HG02981 (cell line): ENCODE data around the gene NUDT19.
A peak's percentile ranks its signal among the peaks of the same experiment; 100 is the strongest.
"Not testable (repeated sequence)": the region's sequence is repeated elsewhere in the genome, so short reads cannot be mapped to it uniquely, and the experiment has no call there.

Experiments used
- ATAC-seq: cut with Tn5 transposase; IDR thresholded peaks from one replicate; pipeline ENCODE4 v1.9.1; 2021; ENCODE audit warnings: mild to moderate bottlenecking, moderate library complexity; ENCODE audit not compliant: unreplicated experiment

The NUDT19 gene

DNA sequence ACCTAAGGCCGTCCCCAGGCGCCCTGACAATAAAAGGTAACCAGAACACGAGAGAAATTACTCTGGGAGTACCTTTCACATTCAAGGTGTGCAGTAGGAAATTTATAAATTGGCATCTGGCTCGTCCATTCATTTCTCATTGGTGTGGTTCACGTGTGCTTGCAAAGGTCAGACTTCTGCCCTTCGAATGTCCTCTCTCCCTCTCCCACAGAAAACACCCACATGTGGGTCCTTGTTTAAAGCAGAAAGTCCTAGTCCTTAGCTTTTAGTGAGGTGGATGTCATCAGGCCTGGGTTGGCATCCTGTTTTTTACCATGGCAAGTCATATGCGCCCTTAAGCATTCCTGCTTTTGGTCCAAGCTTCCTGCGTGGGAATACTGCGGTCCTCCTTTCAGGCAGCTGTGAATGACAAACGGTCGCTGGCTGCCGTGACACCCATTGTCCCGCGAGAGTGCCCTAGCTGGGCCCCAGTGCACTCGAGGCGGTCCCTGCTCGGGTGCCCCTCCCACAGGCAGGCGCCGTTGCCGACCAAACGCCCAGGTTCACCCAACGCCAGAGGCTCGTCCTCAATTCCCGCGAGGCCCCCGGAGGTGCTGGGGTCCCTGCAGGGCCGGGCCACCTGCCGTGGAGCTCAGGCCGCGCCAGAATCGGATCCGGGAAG lies at the start of gene NUDT19:
Gene NUDT19, plus strand, starts transcription at position 531 of the 661 bp plus-strand sequence. CDS start 140 bp downstream, outside the sequence.
- ATAC-seq, result peak; percentile 86

DNA sequence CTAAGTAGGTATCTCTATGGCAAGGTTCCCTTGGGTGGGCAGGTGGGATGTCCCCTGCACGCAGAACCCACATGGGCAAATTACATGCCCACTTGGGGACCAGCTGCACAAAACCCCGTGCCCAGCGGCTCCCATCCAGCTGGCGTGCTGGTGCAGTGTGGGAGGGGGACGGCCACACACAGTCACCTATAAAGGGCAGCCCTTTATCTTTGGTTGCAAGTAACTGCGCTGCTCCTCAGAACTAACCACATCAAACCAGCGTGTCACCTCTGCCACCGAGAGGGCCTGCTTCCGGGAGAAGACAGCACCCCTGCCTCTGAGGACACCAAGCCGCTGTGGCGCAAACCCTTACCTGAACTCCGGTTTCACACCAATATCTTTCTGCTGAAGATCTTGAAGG lies 48.9 kb upstream of the NUDT19 start:
- no peak for ATAC-seq

DNA sequence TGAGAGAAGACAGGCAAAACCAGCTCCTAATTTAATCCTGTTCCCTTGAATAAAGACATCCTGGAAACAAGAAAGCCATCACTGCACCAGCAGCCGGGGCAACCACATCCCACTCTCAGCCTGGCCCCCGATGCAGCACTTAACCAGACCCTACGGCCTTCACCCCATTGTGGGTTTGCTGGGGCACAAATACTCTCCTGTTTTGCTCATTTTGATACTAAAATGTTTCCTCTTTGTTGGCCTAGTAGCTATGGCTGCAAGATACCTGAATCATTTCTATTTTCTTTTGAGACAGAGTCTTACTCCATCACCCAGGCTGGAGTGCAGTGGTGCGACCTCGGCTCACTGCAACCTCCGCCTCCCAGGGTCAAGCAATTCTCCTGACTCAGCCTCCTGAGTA lies 45.1 kb upstream of the NUDT19 start:
- ATAC-seq, result no peak

DNA sequence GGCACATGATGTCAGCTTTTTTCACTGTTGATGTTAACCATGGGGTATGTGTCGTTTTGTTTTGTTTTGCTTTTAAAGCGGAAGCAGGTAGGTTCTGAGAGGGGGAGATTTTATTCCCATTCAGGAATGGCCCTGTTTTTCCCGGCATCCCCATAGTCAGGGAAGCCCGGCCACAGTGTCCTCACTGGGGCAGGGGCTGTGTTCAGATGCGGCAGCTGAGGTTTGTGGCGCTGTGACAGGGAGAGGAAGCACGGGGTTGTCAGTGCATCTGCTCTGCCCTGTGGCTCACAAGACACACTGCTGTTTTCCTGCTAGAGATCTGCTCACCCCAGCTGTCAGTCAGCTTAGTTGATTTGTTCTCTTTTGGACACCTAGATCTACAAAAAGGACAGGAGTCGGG lies 44.3 kb upstream of the NUDT19 start:
- no peak for ATAC-seq

DNA sequence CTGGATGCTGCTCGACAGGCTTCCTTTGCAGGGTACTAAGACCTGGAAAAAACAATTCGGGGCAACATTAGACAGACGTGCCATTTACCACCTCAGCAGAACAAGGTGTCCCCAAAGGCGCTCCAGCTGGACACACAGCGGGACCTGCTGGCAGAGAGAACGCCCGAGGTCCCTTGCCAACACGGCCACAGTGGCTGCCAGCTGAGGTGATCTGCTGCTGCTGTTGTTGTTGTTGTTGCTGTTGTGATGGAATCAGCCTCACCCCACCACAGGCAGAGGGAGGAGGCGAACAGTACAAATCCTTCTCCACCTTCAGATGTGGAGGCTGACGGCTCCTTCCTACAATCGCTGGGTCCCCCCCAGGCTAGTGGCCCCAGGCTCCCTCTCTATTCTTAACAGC lies 41.9 kb upstream of the NUDT19 start:
- no peak for ATAC-seq

DNA sequence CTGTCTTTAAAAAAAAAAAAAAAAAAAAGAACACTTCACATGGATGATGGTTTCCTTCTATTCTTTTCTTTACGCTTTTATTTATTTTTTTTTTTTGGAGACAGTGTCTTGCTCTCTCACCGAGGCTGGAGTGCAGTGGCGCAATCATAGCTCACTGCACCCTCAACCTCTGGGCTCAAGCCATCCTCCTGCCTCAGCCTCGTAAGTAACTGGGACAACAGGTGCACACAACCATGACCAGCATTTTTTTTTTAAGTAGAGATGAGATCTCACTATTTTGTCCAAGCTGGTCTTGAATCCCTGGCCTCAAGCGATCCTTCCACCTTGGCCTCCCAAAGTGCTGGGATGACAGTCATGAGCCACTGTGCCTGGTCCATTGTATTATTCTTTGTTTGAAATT lies 41.0 kb upstream of the NUDT19 start:
- no peak for ATAC-seq

DNA sequence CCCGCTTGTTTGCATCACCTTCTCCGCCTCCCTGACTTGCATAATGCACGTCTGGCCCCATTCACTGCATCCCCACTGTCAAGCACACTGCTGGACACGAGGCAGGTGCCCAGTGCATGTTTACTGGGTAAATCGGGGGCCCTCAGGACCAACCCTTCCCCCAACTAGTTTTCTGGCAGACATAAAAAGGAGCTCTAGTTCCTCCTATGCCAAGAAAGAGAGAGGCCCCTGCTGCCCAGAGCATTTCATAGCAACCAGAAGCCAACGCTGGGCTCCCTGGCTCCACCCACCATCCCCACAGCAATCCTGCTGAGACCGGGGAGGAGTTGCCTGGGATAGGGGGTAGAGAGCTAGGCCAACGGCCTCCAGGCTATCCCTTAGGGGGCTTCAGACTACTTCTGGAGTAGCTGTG lies 39.9 kb upstream of the NUDT19 start:
- ATAC-seq, result no peak

DNA sequence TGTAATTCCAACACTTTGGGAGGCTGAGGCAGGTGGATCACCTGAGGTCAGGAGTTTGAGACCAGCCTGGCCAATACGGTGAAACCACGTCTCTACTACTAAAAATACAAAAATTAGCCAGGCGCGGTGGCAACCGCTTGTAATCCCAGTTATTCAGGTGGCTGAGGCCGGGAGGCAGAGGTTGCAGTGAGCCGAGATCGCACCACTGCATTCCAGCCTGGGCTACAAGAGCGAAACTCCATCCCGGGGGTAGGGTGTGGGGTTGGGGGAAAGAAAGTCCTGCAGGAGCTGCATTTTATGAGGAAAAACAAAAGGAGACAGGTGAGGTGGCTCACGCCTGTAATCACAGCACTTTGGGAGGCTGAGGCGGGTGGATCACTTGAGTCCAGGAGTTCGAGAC lies 39.3 kb upstream of the NUDT19 start:
- not testable (repeated sequence) for ATAC-seq

DNA sequence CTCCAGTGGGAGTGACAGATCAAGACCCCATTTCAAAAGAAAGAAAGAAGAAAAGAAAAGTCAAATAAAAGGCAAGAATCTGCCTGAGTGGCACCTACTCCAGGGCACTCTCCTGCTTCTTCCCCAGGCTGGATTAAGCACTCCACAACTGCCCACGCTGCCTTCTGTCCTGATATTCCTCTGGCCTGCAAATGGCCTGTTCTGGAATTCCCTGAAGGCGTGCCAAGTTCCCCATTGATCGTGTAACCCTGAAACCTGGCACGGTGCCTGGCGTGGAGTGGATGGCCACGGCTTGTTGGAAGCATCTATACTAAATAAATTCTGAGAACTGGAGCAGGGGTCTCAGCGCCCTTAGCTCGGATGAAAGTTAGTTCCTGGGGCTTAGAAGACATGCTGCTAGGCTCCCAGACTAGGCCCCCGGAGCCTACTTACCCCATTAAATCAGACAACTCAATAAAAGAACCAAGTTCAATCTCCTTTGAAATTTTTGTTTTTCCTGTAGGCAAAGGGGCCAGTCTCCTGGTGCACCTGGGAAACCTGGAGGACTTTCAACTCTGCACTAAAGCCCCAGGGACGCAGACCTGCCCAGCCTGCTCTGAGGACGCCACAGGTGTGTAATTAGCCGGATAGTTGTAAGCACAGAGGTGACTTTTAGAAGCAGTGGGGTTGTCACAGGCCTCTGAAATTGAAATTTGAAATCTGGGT lies 38.6 kb upstream of the NUDT19 start:
- ATAC-seq, result no peak

DNA sequence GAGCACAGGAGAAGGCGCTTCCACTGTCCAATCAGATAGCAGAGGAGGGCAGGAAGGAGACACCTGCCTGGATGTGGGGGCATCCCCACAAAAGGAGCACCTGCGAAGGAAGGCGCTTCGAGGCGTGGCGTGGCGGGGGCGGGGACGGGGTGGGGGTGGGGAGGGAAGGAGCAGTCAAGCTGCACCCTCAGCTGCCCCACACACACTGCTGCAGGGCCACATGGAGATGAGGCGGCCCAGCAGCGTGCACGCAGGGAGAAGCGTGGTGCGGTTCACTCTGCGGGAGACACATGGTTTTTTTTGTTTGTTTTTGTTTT lies 38.1 kb upstream of the NUDT19 start:
- ATAC-seq, result no peak

DNA sequence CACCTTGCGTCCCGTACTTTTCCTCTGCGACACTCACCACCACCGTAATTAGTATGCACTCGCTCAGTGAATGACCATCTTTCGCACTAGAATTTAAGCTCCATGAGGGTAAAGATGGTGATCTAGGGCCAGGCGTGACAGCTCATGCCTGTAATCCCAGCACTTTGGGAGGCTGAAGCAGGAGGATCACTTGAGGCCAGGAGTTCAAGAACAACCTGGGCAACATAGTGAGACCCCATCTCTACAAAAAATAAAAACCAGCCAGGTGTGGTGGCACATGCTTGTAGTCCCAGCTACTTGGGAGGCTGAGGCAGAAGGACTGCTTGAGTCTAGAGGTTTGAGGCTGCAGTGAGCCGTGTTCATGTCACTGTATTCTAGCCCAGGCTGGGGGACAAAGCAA lies 35.2 kb upstream of the NUDT19 start:
- not testable (repeated sequence) for ATAC-seq

DNA sequence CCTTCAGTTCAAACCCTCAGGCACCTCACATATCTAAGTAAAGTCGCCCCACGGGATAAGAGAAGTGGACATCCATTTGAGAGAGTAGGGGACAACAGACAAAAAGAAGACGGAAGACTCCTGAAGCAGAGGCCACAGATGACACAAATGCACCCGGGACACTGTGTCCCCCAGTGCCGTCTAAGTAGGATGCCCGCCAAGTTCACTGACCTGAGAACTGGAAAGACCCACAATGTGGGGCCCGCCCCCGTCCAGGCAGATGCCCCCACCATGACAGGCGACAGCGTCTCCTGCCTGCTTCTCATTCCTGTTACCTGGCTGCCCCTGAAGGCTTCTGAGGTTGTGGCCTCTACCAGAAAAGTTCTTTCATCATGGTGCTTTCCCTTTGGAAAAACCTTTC lies 33.5 kb upstream of the NUDT19 start:
- ATAC-seq, result no peak

DNA sequence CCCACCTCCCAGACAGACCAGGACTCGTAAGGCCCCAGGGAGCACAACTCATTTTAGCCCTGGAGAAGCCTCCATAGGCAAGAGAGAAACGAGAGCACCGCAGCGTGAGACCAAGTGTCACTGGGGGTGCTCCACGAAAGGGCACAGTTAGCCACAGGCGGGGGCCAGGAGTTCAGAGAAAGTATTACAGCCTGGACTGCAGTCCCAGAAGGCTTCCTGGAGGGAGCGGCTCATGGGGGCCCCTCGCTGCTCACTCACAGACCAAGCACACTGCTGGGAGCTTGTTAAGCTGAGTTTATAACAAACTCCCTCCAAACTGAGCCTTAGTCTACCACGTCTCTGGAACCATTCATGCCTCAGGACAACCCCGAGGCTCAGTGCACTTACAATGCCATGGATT lies 33.1 kb upstream of the NUDT19 start:
- no peak for ATAC-seq

DNA sequence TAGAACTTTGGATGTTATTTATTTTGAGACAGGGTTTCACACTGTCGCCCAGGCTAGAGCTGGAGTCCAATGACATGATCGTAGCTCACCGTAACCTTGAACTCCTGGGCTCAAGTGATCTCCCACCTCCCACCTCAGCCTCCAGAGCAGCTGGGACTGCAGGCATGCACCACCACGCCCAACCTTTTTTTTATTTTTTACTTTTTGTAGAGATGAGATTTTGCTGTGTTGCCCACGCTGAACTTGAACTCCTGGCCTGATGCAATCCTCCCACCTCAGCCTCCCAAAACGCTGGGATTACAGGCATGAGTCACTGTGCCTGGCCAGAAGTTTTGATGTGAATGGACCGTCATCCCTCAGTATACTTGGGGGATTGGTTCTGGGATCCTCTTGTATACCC lies 30.3 kb upstream of the NUDT19 start:
- ATAC-seq, result no peak

DNA sequence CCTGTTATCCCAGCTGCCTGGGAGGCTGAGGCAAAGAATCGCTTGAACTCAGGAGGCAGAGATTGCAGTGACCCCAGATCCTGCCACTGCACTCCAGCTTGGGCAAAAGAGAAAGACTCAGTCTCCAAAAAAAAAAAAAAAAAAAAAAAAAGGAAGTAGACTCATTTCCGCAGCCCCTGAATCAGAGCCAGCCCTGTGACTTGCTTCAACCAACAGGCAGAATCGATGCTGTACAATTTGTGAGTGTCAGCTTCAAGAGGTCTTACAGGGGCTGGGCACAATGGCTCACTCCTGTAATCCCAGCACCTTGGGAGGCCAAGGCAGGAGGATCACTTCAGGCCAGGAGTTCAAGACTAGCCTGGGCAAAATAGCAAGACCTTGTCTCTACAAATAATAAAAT lies 29.4 kb upstream of the NUDT19 start:
- no peak for ATAC-seq

DNA sequence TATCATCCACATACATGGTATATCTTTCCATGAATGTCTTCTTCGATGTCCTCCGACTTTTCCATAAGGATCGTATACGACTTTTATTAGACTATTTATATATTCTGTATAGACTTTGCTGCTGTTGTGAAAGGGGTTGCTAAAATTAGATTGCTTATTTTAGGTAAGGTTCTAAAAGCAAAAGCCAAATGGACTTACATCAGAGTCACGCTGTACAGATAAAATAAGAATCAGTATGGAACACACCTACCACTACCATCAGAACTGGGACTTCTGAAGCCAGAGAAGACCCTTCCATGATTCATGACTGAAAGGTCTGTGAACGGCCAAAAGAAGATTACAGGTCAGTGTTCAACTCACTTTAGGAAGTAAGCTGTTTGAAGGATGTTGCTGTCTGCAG lies 25.5 kb upstream of the NUDT19 start:
- no peak for ATAC-seq

DNA sequence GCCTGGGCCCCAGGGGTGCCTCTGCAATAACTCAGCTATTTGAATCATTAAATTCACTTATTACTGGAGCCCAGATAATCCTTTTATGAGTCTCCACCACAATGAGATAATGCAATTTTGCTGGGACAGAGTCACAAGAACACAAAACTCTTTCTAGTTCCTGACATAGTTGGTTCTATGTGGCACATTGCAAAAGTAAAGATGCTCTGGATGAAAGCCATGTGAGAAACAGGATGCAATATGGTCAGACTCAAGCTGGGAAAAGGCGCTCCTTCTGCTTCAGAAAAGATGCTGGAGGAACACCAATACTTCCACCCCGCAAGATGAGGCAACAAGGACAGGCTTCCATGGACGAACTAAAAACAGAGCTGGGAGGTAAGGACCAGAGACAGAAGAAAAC lies 22.3 kb upstream of the NUDT19 start:
- ATAC-seq, result no peak

DNA sequence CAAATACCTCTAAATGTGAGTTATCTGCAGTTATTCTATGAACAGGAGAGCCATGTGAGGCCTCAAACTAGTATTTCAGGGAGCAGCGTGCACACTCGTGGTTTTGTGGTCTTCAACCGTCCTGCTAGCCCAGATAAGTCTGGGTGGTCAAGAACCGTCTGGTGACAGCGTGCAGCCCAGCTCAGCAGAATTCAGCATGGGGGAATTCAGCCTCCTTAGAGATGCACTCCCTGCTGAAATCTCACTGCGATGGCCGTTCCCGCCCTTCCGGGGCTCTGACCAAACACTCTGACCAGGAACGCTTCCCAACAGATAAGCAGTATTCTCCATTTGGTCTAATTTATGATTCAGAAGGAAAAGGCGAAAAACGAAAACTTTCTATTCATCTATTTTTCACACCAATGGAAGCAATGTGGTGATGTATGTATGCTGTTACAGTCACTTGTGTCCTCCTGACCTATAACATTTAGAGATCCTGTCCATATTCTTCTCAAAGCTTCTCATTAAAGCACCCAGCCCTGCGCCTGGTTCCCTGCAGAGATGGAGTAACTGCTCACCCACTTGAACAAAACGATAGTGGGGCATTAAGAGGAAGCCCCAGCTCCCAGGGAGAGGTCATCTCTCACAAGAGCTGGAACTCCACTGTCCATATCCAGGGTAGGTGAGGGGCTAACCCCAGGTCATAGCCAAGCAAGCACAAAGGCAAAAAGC lies 19.6 kb upstream of the NUDT19 start:
- ATAC-seq, result no peak

DNA sequence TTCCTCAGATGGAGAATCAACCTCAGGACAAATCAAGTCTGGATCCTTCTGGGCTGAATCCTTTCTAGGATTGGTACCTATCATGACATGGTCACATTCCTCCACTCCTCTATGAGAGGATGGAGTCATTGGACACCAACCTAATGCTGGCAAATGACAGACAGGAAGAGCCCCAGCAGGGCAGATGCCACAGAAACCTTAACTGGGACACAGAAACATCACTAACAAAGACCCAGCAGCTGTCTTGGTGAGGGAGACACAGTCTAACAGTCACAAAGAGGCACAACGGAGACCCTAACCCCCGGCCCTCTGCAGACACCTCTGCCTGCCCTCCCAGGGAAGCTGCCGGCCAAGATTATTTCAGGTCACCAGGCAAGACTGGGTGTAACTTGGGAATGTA lies 18.8 kb upstream of the NUDT19 start:
- no peak for ATAC-seq

DNA sequence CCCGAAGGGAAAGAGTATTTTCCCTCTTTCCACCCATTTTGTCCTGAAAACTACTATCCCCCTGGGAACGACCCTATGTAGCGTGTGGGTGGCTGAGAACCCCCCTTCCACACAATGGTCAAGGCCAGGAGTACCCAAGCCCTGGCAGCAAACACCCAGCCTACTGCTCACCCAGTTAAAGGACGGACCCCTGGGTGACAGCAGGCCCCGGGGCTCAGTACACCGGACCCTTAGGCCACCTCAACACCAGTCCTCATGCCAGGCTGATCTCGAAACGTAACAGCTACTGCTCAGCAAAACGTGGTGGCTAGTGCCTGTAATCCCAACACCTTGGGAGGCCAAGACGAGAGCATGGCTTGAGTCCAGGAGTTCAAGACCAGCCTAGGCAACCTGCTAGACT lies 18.0 kb upstream of the NUDT19 start:
- no peak for ATAC-seq

DNA sequence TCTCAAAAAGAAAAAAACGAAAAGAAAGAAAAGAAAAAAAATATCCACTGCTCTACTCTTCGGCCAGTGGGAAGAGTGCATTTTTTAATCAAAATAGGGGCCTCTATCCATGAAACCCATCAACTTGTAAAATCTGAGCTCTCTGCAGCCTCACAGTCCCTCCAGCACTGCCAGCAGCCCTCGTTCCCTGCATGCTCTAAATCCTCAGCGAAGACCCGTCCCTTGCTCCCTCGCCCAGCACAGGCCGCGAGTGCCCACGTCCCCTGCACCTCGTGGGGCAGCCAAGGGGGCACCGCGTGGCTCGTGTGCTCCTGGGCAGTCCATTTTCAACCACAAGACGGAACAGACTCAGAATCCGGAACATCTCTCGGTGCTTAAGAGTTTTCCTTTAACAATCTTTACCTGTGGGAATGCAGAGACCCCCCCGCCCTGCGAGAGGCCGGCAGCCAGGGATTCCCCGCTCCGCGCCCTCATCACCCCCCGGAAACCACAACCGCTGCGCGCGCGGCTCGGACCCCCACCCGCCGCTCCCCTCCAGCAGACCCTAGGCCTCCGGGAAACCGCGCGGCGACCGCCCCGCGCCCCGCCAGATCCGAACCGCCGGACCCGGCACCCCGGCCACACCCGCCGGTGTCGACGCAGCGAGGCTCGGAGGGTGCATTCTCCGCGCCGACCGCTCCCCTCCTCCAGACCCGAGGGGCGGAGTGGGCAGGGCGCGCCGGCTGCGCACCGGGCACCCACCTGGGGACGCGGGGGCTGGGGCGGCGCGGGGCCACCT lies 17.3 kb upstream of the NUDT19 start:
- ATAC-seq, result no peak
